ENCODE measurements around the gene PODN.

Gene PODN

DNA sequence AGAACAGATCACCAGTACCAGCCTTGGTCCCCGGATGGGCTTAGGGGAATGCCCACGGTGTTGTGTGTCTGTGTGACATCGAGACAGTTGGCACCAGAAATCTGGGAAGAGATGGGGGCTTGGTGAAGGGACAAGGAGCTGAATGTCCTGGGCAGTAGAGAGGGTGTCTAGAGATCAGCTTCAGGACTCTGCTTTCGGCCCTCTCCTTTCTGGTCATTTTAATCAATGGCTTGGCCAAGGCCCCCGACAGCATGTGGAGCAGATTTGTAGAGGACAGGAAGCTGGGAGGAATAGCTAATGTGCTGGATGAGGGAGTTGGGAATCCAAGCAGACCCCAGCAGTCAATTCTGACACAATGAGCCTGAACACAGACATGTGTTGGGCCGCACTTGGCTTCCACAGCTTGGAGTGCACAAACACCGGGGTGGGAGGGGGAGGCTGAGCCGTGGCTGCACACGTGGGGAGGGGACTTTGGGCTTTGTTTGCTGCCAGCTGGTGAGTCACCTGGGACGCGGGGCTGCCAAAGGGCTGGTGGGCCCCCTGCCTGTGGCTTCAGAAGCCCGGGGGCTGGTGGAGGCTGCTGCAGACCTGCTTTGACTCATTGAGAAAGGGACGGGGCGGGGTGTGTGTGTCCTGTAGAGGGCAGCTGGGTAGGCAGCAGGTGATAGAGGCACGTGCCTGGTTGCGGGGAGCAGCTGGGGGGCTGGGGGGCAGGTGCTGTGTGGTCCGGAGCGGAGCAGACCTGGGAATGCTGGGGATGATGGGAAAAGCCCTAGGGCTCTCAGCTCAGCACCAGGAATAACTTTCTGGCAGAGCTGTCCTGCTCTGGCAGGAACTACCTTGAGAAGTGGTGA lies 59.5 kb downstream of the PODN start:
- Histone ChIP-seq H3K27me3 (ENCODE audit: insufficient read depth, poor library complexity, severe bottlenecking) (no peaks in the 10 kb centered on the region), H3K27ac (replicated peaks) (no peak overlapping the region), H3K4me3 (replicated peaks; ENCODE audit: insufficient read depth, low read length) (no peak overlapping the region)
- DNase-seq (ENCODE audit: low read depth in 1 of 2, low spot score in 1 of 2): no peak
- TF ChIP-seq SPI1 (IDR thresholded peaks at IDR 0.05; ENCODE audit: borderline replicate concordance, low read depth): no peak
- TF ChIP-seq POLR2AphosphoS5 (IDR thresholded peaks at IDR 0.05; ENCODE audit: low read depth): no peak

DNA sequence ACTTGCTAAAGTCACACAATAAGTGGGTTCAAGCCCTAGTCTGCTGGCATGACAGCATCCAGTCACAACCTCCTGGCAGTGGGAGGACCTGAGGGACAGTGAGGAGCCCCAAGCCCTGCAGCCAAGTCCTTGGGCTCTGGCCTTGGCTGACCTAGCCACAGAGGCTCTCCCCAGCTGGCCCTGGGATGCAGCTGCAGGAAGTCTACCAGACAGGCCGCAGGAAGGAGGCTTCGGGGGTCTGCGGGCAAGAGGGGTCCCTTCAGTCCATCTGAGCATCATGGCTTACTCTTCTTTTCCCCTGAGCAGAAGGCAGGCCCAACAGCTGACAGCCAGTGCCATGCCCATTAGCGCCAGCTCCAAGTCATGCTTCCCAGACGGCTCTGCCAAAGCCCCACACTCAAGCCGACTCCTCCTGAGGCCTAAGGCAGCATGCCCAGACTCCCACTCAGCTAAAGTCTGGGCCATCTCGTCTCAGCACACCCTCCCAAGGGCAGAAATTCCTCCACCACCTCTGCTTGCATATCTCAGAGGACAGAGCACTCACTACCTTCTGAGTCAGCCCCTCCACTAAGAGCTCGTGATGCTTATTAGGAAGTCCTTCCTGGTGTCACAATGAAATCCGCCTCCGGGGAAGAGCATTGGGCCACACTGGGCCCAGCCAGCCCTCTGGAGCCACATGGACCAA lies 60.3 kb downstream of the PODN start:
- Histone ChIP-seq H3K27ac (replicated peaks) (no peak overlapping the region), H3K27me3 (ENCODE audit: insufficient read depth, poor library complexity, severe bottlenecking) (no peaks in the 10 kb centered on the region), H3K4me3 (replicated peaks; ENCODE audit: insufficient read depth, low read length) (no peak overlapping the region)
- TF ChIP-seq, protein P1, sequence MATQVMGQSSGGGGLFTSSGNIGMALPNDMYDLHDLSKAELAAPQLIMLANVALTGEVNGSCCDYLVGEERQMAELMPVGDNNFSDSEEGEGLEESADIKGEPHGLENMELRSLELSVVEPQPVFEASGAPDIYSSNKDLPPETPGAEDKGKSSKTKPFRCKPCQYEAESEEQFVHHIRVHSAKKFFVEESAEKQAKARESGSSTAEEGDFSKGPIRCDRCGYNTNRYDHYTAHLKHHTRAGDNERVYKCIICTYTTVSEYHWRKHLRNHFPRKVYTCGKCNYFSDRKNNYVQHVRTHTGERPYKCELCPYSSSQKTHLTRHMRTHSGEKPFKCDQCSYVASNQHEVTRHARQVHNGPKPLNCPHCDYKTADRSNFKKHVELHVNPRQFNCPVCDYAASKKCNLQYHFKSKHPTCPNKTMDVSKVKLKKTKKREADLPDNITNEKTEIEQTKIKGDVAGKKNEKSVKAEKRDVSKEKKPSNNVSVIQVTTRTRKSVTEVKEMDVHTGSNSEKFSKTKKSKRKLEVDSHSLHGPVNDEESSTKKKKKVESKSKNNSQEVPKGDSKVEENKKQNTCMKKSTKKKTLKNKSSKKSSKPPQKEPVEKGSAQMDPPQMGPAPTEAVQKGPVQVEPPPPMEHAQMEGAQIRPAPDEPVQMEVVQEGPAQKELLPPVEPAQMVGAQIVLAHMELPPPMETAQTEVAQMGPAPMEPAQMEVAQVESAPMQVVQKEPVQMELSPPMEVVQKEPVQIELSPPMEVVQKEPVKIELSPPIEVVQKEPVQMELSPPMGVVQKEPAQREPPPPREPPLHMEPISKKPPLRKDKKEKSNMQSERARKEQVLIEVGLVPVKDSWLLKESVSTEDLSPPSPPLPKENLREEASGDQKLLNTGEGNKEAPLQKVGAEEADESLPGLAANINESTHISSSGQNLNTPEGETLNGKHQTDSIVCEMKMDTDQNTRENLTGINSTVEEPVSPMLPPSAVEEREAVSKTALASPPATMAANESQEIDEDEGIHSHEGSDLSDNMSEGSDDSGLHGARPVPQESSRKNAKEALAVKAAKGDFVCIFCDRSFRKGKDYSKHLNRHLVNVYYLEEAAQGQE (IDR thresholded peaks at IDR 0.05; ENCODE audit: insufficient replicate concordance, low read depth): no peak
- TF ChIP-seq GABPA (IDR thresholded peaks at IDR 0.05; ENCODE audit: low read depth): no peak
- no peak for TF ChIP-seq SPI1 (IDR thresholded peaks at IDR 0.05; ENCODE audit: borderline replicate concordance, low read depth)
- no peak for TF ChIP-seq POLR2AphosphoS5 (IDR thresholded peaks at IDR 0.05; ENCODE audit: low read depth)
- TF ChIP-seq, protein P2, sequence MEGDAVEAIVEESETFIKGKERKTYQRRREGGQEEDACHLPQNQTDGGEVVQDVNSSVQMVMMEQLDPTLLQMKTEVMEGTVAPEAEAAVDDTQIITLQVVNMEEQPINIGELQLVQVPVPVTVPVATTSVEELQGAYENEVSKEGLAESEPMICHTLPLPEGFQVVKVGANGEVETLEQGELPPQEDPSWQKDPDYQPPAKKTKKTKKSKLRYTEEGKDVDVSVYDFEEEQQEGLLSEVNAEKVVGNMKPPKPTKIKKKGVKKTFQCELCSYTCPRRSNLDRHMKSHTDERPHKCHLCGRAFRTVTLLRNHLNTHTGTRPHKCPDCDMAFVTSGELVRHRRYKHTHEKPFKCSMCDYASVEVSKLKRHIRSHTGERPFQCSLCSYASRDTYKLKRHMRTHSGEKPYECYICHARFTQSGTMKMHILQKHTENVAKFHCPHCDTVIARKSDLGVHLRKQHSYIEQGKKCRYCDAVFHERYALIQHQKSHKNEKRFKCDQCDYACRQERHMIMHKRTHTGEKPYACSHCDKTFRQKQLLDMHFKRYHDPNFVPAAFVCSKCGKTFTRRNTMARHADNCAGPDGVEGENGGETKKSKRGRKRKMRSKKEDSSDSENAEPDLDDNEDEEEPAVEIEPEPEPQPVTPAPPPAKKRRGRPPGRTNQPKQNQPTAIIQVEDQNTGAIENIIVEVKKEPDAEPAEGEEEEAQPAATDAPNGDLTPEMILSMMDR (IDR thresholded peaks at IDR 0.05; ENCODE audit: insufficient read depth, low read length): no peak
- DNase-seq (ENCODE audit: low read depth in 1 of 2, low spot score in 1 of 2): no peak

DNA sequence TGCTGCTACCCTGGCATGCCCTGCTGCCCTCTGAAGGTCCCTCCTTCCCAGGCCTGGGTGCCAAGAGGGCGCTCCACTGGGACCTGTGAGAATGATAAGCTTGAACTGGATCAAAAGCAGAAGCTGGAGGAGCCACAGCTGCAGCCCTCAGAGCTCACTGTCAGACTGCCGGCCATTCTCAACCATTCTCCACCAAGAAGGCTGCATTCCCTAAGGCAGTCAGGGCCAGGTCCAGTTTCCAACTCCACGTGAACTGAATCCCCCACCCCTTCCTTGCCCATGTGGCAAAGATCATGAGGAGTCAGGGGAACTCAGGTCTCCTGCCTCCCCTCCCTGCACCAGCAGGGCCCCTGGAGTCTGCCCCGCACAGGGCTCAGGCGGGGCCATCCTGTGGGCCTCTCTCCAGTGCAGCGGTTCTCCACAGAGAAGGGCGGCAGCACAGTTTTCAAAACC lies 61.0 kb downstream of the PODN start:
- no peak for DNase-seq (ENCODE audit: low read depth in 1 of 2, low spot score in 1 of 2)
- TF ChIP-seq, protein P1 (IDR thresholded peaks at IDR 0.05; ENCODE audit: insufficient replicate concordance, low read depth): no peak
- no peak for TF ChIP-seq GABPA (IDR thresholded peaks at IDR 0.05; ENCODE audit: low read depth)
- TF ChIP-seq, protein P2 (IDR thresholded peaks at IDR 0.05; ENCODE audit: insufficient read depth, low read length): no peak
- Histone ChIP-seq H3K27me3 (ENCODE audit: insufficient read depth, poor library complexity, severe bottlenecking) (no peaks in the 10 kb centered on the region), H3K4me3 (replicated peaks; ENCODE audit: insufficient read depth, low read length) (no peak overlapping the region), H3K27ac (replicated peaks) (no peak overlapping the region)

DNA sequence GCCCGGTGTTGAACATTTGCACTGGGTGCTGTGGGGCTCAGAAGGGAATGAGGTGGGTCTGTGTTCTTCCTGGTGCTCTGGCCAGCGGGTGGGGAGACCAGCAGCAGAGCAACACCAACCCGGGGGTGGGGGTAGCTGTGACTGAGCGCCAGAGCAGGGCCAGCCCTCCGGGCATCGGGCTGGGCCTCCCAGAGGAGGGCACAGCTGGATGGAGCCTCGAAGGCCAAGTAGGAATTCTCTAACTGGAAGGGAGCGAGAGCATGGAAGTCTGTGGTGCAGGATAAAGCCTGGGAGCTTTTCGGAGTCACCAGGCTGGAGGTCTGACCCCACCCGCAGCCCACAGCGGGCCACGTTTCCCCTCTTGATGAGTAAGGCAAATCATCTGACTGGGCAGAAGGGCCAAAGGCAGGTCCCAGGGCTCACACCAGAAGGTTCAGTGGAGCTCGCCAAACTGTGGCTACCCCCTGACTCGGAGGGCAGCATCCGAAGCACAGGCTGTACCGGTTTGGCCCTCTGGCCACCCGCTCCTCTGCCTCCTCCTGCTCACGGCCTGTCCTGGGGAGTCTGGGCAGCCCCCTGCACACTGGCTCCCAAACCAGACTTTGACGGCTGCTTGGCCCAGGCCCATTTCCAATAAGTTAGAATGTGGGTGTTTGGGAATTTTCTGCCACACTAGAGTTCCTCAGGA lies 61.6 kb downstream of the PODN start:
- TF ChIP-seq, protein P2 (IDR thresholded peaks at IDR 0.05; ENCODE audit: insufficient read depth, low read length): no peak
- TF ChIP-seq GABPA (IDR thresholded peaks at IDR 0.05; ENCODE audit: low read depth) (no peak), SPI1 (IDR thresholded peaks at IDR 0.05; ENCODE audit: borderline replicate concordance, low read depth) (no peak), POLR2AphosphoS5 (IDR thresholded peaks at IDR 0.05; ENCODE audit: low read depth) (no peak)
- TF ChIP-seq, protein P1 (IDR thresholded peaks at IDR 0.05; ENCODE audit: insufficient replicate concordance, low read depth): no peak
- no peak for DNase-seq (ENCODE audit: low read depth in 1 of 2, low spot score in 1 of 2)
- H3K27ac ChIP-seq (replicated peaks): no peak overlapping the region
- H3K27me3 ChIP-seq (ENCODE audit: insufficient read depth, poor library complexity, severe bottlenecking): no peaks in the 10 kb centered on the region
- no peak overlapping the region for H3K4me3 ChIP-seq (replicated peaks; ENCODE audit: insufficient read depth, low read length)

Measured in HL-60 (cell line).